H1 (cell line): ENCODE data around the gene KDM6A. TPM values are rescaled to one million over a fixed set of nuclear protein-coding genes. Genes with fewer than 3 reads are reported as not detected.

Source experiments
- CTCF ChIA-PET: fragments of 300-600 bp; sonication (Branson Sonifier 250); formaldehyde crosslinking; loops from one replicate; lab custom pipeline; 2021; ENCODE audit not compliant: partially characterized antibody; lab: Charles Lee
- POLR2A ChIA-PET: fragments of 300-600 bp; sonication (Branson Sonifier 250); formaldehyde crosslinking; loops from one replicate; lab custom pipeline; 2021; ENCODE audit warnings: inconsistent platforms; ENCODE audit not compliant: partially characterized antibody; lab: Charles Lee
- DNase-seq, 2 experiments: peaks; one replicate each; pipeline versions ENCODE4 v3.0.0 to v3.0.0-alpha.2; 2010 to 2022; ENCODE audit warnings: low spot score in 2 of 2, low read depth in 1 of 2, mixed read lengths in 1 of 2
- FAIRE-seq: peaks from 2 replicates; lab custom pipeline; 2011; peaks lifted over from hg19 to GRCh38; lab: Jason Lieb, UNC
- H2AFZ ChIP-seq: 2 replicates; pipeline ENCODE4 v1.8.1; 2012; ENCODE audit warnings: low read length, inconsistent platforms
- H2AK5ac ChIP-seq: 2 replicates; pipeline ENCODE4 v1.6.1; 2013; ENCODE audit warnings: low read depth, low read length
- H2BK120ac ChIP-seq: replicated peaks from 2 replicates; pipeline ENCODE3; 2013; ENCODE audit warnings: low read depth, low read length, inconsistent platforms
- H2BK12ac ChIP-seq: 2 replicates; pipeline ENCODE4 v1.6.1; 2013; ENCODE audit warnings: low read depth, low read length
- H2BK15ac ChIP-seq: 2 replicates; pipeline ENCODE4 v1.6.1; 2013; ENCODE audit warnings: low read length
- H2BK20ac ChIP-seq: 2 replicates; pipeline ENCODE4 v1.6.1; 2013; ENCODE audit warnings: low read length
- H2BK5ac ChIP-seq: 2 replicates; pipeline ENCODE4 v1.6.1; 2013; ENCODE audit warnings: low read depth, low read length
- H3K14ac ChIP-seq: 2 replicates; pipeline ENCODE4 v1.6.1; 2013; ENCODE audit warnings: inconsistent platforms; ENCODE audit not compliant: insufficient read length
- H3K18ac ChIP-seq: 2 replicates; pipeline ENCODE4 v1.6.1; 2013; ENCODE audit warnings: low read length; ENCODE audit errors: extremely low read depth
- H3K23ac ChIP-seq: 2 replicates; pipeline ENCODE4 v1.6.1; 2013; ENCODE audit warnings: inconsistent platforms; ENCODE audit not compliant: insufficient read length
- H3K23me2 ChIP-seq: 2 replicates; pipeline ENCODE4 v1.6.1; 2013; ENCODE audit warnings: low read depth, low read length
- H3K27ac ChIP-seq: 2 replicates; pipeline ENCODE4 v1.6.1; 2011; ENCODE audit warnings: low read depth, low read length, inconsistent platforms
- H3K27me3 ChIP-seq, 4 experiments: replicated peaks in 1 of 4; 1 replicate in 1 of 4; 2 replicates in 3 of 4; pipeline versions ENCODE4 v1.6.1 to v1.8.1; 2011 to 2013; ENCODE audit warnings: low read length in 3 of 4, mild to moderate bottlenecking in 3 of 4, inconsistent platforms in 2 of 4, mixed read lengths in 2 of 4, moderate library complexity in 1 of 4; ENCODE audit not compliant: control insufficient read depth in 3 of 4, insufficient read depth in 3 of 4; ENCODE audit errors: extremely low read depth in 1 of 4
- H3K36me3 ChIP-seq, 4 experiments: 2 replicates each; pipeline versions ENCODE4 v1.6.1 to v1.8.1; 2011 to 2013; ENCODE audit warnings: mild to moderate bottlenecking in 4 of 4, low read length in 3 of 4, moderate library complexity in 2 of 4, control low read depth in 1 of 4, inconsistent platforms in 1 of 4; ENCODE audit not compliant: insufficient read depth in 4 of 4, control insufficient read depth in 2 of 4
- H3K4ac ChIP-seq: replicated peaks from 2 replicates; pipeline ENCODE3; 2013; ENCODE audit warnings: low read length, low read depth, mixed read lengths, inconsistent platforms; ENCODE audit not compliant: insufficient read length
- H3K4me1 ChIP-seq, 4 experiments: replicated peaks in 1 of 4; 1 replicate in 1 of 4; 2 replicates in 3 of 4; pipeline versions ENCODE4 v1.6.1 to v1.8.1; 2011 to 2013; ENCODE audit warnings: low read length in 3 of 4, inconsistent platforms in 2 of 4, mixed read lengths in 1 of 4; ENCODE audit not compliant: insufficient read depth in 4 of 4, control insufficient read depth in 3 of 4
- H3K4me2 ChIP-seq, 2 experiments: 2 replicates each; pipeline versions ENCODE4 v1.6.1 to v1.8.1; 2011 to 2013; ENCODE audit warnings: low read depth in 2 of 2, low read length in 2 of 2, control low read depth in 1 of 2, inconsistent platforms in 1 of 2, mild to moderate bottlenecking in 1 of 2; ENCODE audit not compliant: insufficient read depth in 1 of 2
- H3K4me3 ChIP-seq, 4 experiments: fragments of 200-600, 300-600 bp in 1 of 4; sonication (generic), shearing (Covaris generic), sonication (Bioruptor Twin) in 1 of 4; 2 replicates each; pipeline versions ENCODE4 v1.5.1 to v1.8.1; 2011 to 2016; ENCODE audit warnings: low read length in 4 of 4, low read depth in 3 of 4, control low read depth in 2 of 4, inconsistent platforms in 2 of 4, mild to moderate bottlenecking in 2 of 4, mixed read lengths in 1 of 4, moderate library complexity in 1 of 4; ENCODE audit not compliant: insufficient read depth in 2 of 4; ENCODE audit errors: extremely low read depth in 1 of 4
- H3K56ac ChIP-seq: replicated peaks from 2 replicates; pipeline ENCODE3; 2013; ENCODE audit warnings: low read depth, mild to moderate bottlenecking, mixed read lengths, low read length, inconsistent platforms; ENCODE audit not compliant: insufficient read length
- H3K79me1 ChIP-seq: 2 replicates; pipeline ENCODE4 v1.6.1; 2013; ENCODE audit warnings: low read depth, low read length, control low read depth
- H3K79me2 ChIP-seq, 2 experiments: 2 replicates each; pipeline versions ENCODE4 v1.6.1 to v1.8.1; 2012 to 2013; ENCODE audit warnings: low read length in 2 of 2, mild to moderate bottlenecking in 2 of 2, inconsistent platforms in 1 of 2; ENCODE audit not compliant: insufficient read depth in 2 of 2, control insufficient read depth in 1 of 2
- H3K9ac ChIP-seq, 4 experiments: replicated peaks in 1 of 4; 1 replicate in 1 of 4; 2 replicates in 3 of 4; pipeline versions ENCODE4 v1.6.1 to v1.8.1; 2011 to 2013; ENCODE audit warnings: low read depth in 3 of 4, low read length in 3 of 4, control low read depth in 2 of 4, mild to moderate bottlenecking in 2 of 4, moderate library complexity in 2 of 4, inconsistent platforms in 1 of 4; ENCODE audit errors: extremely low read depth in 1 of 4
- H3K9me3 ChIP-seq, 2 experiments: 2 replicates each; pipeline versions ENCODE4 v1.6.1 to v1.8.1; 2012 to 2013; ENCODE audit warnings: mild to moderate bottlenecking in 2 of 2, moderate library complexity in 2 of 2, control low read depth in 1 of 2, inconsistent platforms in 1 of 2, low read depth in 1 of 2, low read length in 1 of 2, mixed read lengths in 1 of 2; ENCODE audit not compliant: insufficient read depth in 2 of 2
- H4K20me1 ChIP-seq, 2 experiments: replicated peaks in 1 of 2; 2 replicates each; pipeline versions ENCODE3 to v1.8.1; 2011 to 2013; ENCODE audit warnings: inconsistent platforms in 2 of 2, low read length in 2 of 2, mild to moderate bottlenecking in 1 of 2; ENCODE audit not compliant: insufficient read depth in 2 of 2, control insufficient read depth in 1 of 2
- H4K5ac ChIP-seq: 2 replicates; pipeline ENCODE4 v1.6.1; 2013; ENCODE audit warnings: low read length, low read depth, mixed read lengths, inconsistent platforms; ENCODE audit not compliant: insufficient read length
- H4K8ac ChIP-seq: 2 replicates; pipeline ENCODE4 v1.8.0; 2013; ENCODE audit warnings: mild to moderate bottlenecking, moderate library complexity, low read length, inconsistent platforms; ENCODE audit not compliant: insufficient read depth; ENCODE audit errors: extremely low read depth
- H4K91ac ChIP-seq: replicated peaks from 2 replicates; pipeline ENCODE3; 2013; ENCODE audit warnings: low read length, mixed read lengths, inconsistent platforms; ENCODE audit not compliant: insufficient read length
- BACH1 ChIP-seq: IDR thresholded peaks from 2 replicates; pipeline ENCODE4 v1.6.1; 2012; ENCODE audit warnings: low read length, improper control_type of control experiment
- CEBPB ChIP-seq: IDR thresholded peaks from 2 replicates; pipeline ENCODE4 v1.6.1; 2012; ENCODE audit warnings: low read depth, low read length
- CTBP2 ChIP-seq: IDR thresholded peaks from 2 replicates; pipeline ENCODE4 v1.7.0; 2011; ENCODE audit warnings: borderline replicate concordance, mild to moderate bottlenecking, moderate library complexity, mixed read lengths, low read length; ENCODE audit not compliant: insufficient read depth, insufficient read length
- KDM5A ChIP-seq: fragments of 200-600 bp; IDR thresholded peaks from 2 replicates; pipeline ENCODE4 v1.7.1; 2012; ENCODE audit warnings: mild to moderate bottlenecking, low read length, inconsistent platforms, mixed read lengths
- POU5F1 ChIP-seq: IDR thresholded peaks from 2 replicates; pipeline ENCODE4 v1.6.1; 2011; ENCODE audit warnings: low read depth, mild to moderate bottlenecking, low read length, moderate library complexity
- RAD21 ChIP-seq, 2 experiments: IDR thresholded peaks in 1 of 2; conservative IDR thresholded peaks in 1 of 2; 2 replicates each; pipeline ENCODE4 v1.6.1; 2011; ENCODE audit warnings: low read depth in 2 of 2, low read length in 2 of 2, improper control_type of control experiment in 1 of 2, inconsistent platforms in 1 of 2, mild to moderate bottlenecking in 1 of 2, moderate library complexity in 1 of 2
- RFX5 ChIP-seq: IDR thresholded peaks from 2 replicates; pipeline ENCODE4 v1.6.1; 2011; ENCODE audit warnings: low read depth, low read length, improper control_type of control experiment, borderline replicate concordance
- SAP30 ChIP-seq: fragments of 300-600 bp; sonication (generic); IDR thresholded peaks from 2 replicates; pipeline ENCODE4 v1.7.1; 2012; ENCODE audit warnings: low read length, moderate library complexity, mild to moderate bottlenecking, inconsistent platforms; ENCODE audit not compliant: insufficient read depth, insufficient replicate concordance
- SP4 ChIP-seq: IDR thresholded peaks from 2 replicates; pipeline ENCODE4 v1.6.1; 2012; ENCODE audit warnings: low read length, inconsistent platforms
- SRF ChIP-seq: IDR thresholded peaks from 2 replicates; pipeline ENCODE4 v1.6.1; 2011; ENCODE audit warnings: mild to moderate bottlenecking, low read depth, low read length, moderate library complexity
- SUZ12 ChIP-seq: fragments of 200-600 bp; sonication (generic); IDR thresholded peaks from 2 replicates; pipeline ENCODE4 v1.6.1; 2012; ENCODE audit warnings: mild to moderate bottlenecking, inconsistent platforms, low read length, moderate library complexity, mixed read lengths
- TAF1 ChIP-seq: IDR thresholded peaks from 2 replicates; pipeline ENCODE4 v1.6.1; 2011; ENCODE audit warnings: mild to moderate bottlenecking, low read depth, low read length
- USF2 ChIP-seq: IDR thresholded peaks from 2 replicates; pipeline ENCODE4 v1.6.1; 2011; ENCODE audit warnings: low read length, improper control_type of control experiment
- ZNF274 ChIP-seq: IDR thresholded peaks from 2 replicates; pipeline ENCODE4 v1.7.0; 2012; ENCODE audit warnings: low read length, borderline replicate concordance; ENCODE audit errors: extremely low read depth
- polyA plus RNA-seq, 7 experiments: library from polyadenylated mRNA; depleted of rRNA in 3 of 7; stranded (reverse) in 5 of 7; unstranded in 2 of 7; fragments of >200 nt in 5 of 7; fragments of 200-250 nt in 2 of 7; gene quantifications; 1 replicate in 5 of 7; 2 replicates in 1 of 7; 4 replicates in 1 of 7; pipeline versions ENCODE4 v1.2.1 to v1.2.3, GENCODE V29; 2011 to 2013; ENCODE audit warnings: missing spikeins in 2 of 7, mixed read lengths in 2 of 7
- total RNA-seq: library from RNA; stranded (reverse); fragmentation: NEBNext Ultra II Directional; extraction: Animal tissue kit (Norgen Biotek cat#: 25700); gene quantifications from 2 replicates; pipeline ENCODE4 v1.2.1, GENCODE V29; 2021

KDM6A gene
- total and polyA plus RNA-seq, 2 of the 8 experiments (the other 6 are each of a cell fraction or from before 2014, with no cell fraction given): 43.5 to 58.4 TPM

- no peak overlapping the region for H3K18ac ChIP-seq
- DNase-seq: no peak
- H3K9me3 ChIP-seq: no peaks in the 10 kb centered on the region
- no peak overlapping the region for H2BK120ac ChIP-seq
- H3K27me3 ChIP-seq: no peaks in the 10 kb centered on the region
- H2BK5ac ChIP-seq: no peak overlapping the region
- H3K4me2 ChIP-seq: no peak overlapping the region
- H3K23ac ChIP-seq: no peak overlapping the region
- no peak overlapping the region for H3K4me3 ChIP-seq
- no peak overlapping the region for H4K91ac ChIP-seq
- no peak for FAIRE-seq
- no peaks in the 10 kb centered on the region for H3K23me2 ChIP-seq
- no peak overlapping the region for H2BK20ac ChIP-seq
- H2BK12ac ChIP-seq: no peak overlapping the region
- H3K4ac ChIP-seq: no peak overlapping the region
- peaks cover 0 to 98% of the 10 kb centered on the region in 2 experiments; a peak in 3 of 4 replicates for H3K79me2 ChIP-seq
- H3K27ac ChIP-seq: no peak overlapping the region; the same call in 1 of the 2 replicates
- no peaks in the 10 kb centered on the region for H3K79me1 ChIP-seq
- no peaks in the 10 kb centered on the region for H3K4me1 ChIP-seq
- no peaks in the 10 kb centered on the region for H4K20me1 ChIP-seq
- no peak overlapping the region for H4K5ac ChIP-seq
- H3K14ac ChIP-seq: no peak overlapping the region
- H4K8ac ChIP-seq: no peak overlapping the region
- ChIA-PET POLR2A (no interaction called here), CTCF (no interaction called here)
- peaks cover 0 to 14% (median 0%) of the 10 kb centered on the region in 4 experiments; a peak in 2 of 8 replicates for H3K36me3 ChIP-seq
- H2BK15ac ChIP-seq: no peak overlapping the region
- H2AFZ ChIP-seq: no peak overlapping the region
- no peak overlapping the region for H2AK5ac ChIP-seq
- no peak overlapping the region for H3K56ac ChIP-seq
- H3K9ac ChIP-seq: no peak overlapping the region
- TF ChIP-seq ZNF274 (no peak), BACH1 (no peak), SP4 (no peak), RFX5 (no peak), TAF1 (no peak), USF2 (no peak), SAP30 (no peak), SUZ12 (no peak), CEBPB (no peak), CTBP2 (no peak), SRF (no peak), RAD21 (IDR thresholded peaks at IDR 0.05 in 1 of 2, conservative IDR thresholded peaks at IDR 0.05 in 1 of 2; ENCODE audit: low read depth in 2 of 2, low read length in 2 of 2) (no peak), POU5F1 (no peak), KDM5A (no peak)
These were observed 102.8 kb downstream of the KDM6A start for GRCh38 chrX:44975666-44976263.
